Activated T-cell treated with anti-CD3 and anti-CD28 coated beads, Interleukin-2, amount 50 U/mL, for 48 hours (primary cell): ENCODE results near the gene SMIM29.
A peak's percentile ranks its signal among the peaks of the same experiment; 100 is the strongest.

Experiments
- DNase-seq, 2 experiments: peaks; one replicate each; pipeline ENCODE4 v3.0.0-alpha.2; 2020

SMIM29 gene

GRCh38 chr6:34240329-34241248, 8.2 kb downstream of the SMIM29 start:
- no peak for DNase-seq

- no peak for DNase-seq
Observed at GRCh38 chr6:34239893-34240292, 8.9 kb downstream of the SMIM29 start.

- no peak for DNase-seq
Observed at GRCh38 chr6:34239500-34239825, 9.3 kb downstream of the SMIM29 start.

GRCh38 chr6:34238585-34239499, 10.0 kb downstream of the SMIM29 start:
- no peak for DNase-seq

- peak; percentile 85 to 87 for DNase-seq
Observed at GRCh38 chr6:34237722-34238584, 10.9 kb downstream of the SMIM29 start.

GRCh38 chr6:34237316-34237721, 11.5 kb downstream of the SMIM29 start:
- peak in 1 of 2 experiments; percentile 52 for DNase-seq

- DNase-seq, result peak; percentile 90 to 91
Observed at GRCh38 chr6:34236443-34237315, 12.1 kb downstream of the SMIM29 start, which contains the start of gene HMGA1. Gene HMGA1 (plus strand): TSS chr6:34236873. CDS start chr6:34240781, 3,908 bp downstream.

GRCh38 chr6:34236131-34236442, 12.7 kb downstream of the SMIM29 start:
- no peak for DNase-seq

- DNase-seq, result peak; percentile 73 to 80
Observed at GRCh38 chr6:34235307-34236130, 13.3 kb downstream of the SMIM29 start.

GRCh38 chr6:34234667-34235306, 14.0 kb downstream of the SMIM29 start:
- DNase-seq, result no peak

GRCh38 chr6:34233867-34234266, 14.9 kb downstream of the SMIM29 start:
- no peak for DNase-seq

GRCh38 chr6:34232901-34233300, 15.9 kb downstream of the SMIM29 start:
- DNase-seq, result no peak

GRCh38 chr6:34231566-34232336, 17.1 kb downstream of the SMIM29 start:
- no peak for DNase-seq

- no peak for DNase-seq
Observed at GRCh38 chr6:34230653-34231371, 18.0 kb downstream of the SMIM29 start.

- no peak for DNase-seq
Observed at GRCh38 chr6:34229877-34230276, 18.9 kb downstream of the SMIM29 start.

- DNase-seq, result no peak
Observed at GRCh38 chr6:34227761-34228421, 20.9 kb downstream of the SMIM29 start.

GRCh38 chr6:34226731-34227586, 21.8 kb downstream of the SMIM29 start:
- DNase-seq, result no peak
